Stimulated activated naive CD4-positive, alpha-beta T cell (primary cell): Measurements from ENCODE around the gene ARRDC2.

Experiments
- DNase-seq, 6 experiments: peaks; one replicate each; lab custom pipeline; 2025; lab: John Stamatoyannopoulos, UW

Gene ARRDC2

DNA sequence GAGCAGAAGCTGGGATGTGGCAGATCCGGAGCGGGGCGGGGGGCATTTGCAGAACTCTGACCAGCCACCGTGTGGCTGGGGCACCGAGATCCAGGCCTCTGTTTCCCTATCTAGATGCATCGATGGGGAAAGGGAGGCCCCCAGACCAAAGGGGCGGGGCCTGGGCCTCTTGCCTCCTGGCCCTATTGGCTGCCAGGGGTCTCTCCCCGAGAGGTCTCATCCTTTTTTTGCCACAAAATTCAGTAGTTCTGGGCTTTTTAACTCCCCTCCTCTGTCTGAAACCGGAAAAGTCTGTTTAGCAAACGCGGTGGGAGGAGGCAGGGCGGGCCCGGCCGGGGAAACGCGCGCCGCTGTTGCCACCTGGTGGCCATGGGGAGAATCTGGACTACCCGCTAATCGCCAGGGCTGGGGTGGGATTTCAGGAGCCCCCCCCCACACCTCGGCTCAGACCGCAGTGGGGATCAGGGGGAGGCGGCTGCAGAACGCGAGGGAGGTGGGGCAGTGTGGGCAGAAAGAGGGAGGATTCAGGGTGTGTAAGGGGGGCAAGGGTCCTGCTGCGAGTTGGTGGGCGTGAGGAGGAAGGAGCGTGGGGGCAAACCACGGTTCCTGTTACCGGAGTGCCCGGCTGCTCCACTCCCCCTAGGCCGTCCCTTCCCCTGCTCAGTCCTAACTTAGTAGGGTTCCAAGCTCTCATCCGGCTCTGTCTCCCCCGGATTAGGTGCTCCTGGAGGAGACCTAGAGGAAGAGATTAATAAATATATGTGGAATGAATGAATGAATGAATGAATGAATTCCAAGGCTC is 50.4 kb downstream of the ARRDC2 start:
- DNase-seq: peak; percentile 69 to 88 (median 75)

DNA sequence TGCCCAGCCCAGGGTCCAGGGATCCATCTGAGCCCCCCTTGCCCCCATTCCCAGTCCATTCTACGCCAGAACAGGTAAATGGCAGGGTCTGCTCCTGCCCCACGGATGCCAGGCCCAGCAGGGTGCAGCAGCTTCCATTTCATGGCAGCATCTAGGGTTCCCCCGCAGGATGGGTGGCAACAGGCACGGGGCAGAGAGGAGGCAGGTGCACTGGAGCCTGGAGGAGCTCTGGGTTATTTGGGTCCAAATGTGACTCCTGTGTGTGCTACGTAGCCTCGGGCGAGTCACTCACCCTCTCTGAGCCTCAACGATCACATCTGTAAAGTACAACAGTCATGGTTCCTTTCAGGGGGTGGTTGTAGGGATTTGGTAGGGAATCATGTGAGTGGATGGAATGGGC is 51.3 kb downstream of the ARRDC2 start:
- DNase-seq: no peak

DNA sequence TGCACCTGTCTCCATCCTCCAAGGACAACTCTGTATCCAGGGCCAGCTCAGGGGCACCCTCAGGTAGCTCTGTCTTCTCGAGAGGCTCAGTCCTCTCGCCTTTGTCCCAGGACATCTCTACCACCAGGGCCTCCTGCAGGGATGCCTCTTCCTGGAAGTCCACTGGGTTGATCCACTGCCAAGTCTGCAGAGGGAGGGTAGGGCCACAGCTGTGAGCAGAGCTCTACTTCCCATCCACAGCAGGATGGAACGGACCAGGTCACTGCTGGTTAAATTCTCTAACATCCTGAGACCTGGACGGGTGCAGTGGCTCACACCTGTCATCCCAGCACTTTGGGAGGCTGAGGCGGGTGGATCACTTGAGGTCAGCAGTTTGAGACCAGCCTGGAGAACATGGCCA is 51.9 kb downstream of the ARRDC2 start:
- DNase-seq: no peak

GRCh38 chr19:18060472-18060871 is 52.5 kb downstream of the ARRDC2 start:
- DNase-seq: no peak

DNA sequence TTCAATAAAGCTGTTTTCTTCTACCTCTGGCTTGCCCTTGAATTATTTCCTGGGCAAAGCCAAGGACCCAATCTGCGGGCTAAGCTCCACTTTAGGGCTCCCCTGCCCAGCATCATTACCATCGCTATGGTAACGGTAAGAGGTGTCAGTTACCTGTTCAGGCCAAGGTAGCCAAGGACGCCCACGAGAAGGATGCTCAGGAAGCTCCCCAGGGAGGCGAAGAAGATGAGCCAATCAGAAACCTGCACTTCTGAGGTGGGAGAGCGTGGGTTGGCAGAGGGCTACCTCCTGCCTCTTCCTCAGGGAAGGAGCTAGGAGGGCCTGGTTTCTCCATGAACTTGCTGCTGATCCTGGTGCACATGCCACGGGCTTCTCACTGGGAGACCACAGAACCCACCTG is 54.1 kb downstream of the ARRDC2 start:
- no peak for DNase-seq

DNA sequence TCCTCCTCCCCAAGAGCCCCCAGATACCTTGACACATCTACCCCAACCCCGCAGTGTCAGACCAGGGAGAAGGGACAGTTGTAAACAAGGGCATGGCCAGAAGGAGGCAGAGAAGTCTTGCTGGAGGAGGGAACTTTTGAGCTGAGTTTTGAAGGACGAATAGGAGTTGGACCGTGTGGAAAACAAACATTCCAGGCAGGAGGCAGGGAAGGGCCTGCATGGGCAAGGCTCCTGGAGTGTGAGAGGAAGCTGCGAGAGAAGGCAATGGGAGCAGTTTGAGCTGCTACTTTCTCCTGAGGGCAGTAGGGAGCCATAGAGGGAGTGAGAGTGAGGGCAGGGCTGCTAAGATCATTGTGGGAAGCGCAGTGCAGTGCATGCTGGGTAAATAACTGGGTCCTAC is 55.5 kb downstream of the ARRDC2 start:
- peak in 3 of 6 experiments; percentile 8 to 38 (median 20) for DNase-seq
